Sigmoid colon (tissue), 7 donors: ENCODE data around the gene CST9. TPM values are rescaled to one million over a fixed set of nuclear protein-coding genes. Genes with fewer than 3 reads are reported as not detected.

ENCODE experiments used
- DNase-seq: peaks from one replicate; pipeline ENCODE4 v3.0.0-alpha.2; 2019
- H3K27ac ChIP-seq, 4 donors: fragments of 200-600 bp; sonication (generic); one replicate each; pipeline ENCODE4 v1.5.1; 2016 to 2019; ENCODE audit warnings: mild to moderate bottlenecking in 1 of 4
- H3K27me3 ChIP-seq, 3 donors: fragments of 200-600 bp; sonication (generic); one replicate each; pipeline ENCODE4 v1.5.1; 2019; ENCODE audit warnings: mild to moderate bottlenecking in 1 of 3
- H3K36me3 ChIP-seq, 4 donors: fragments of 200-600 bp; sonication (generic); one replicate each; pipeline ENCODE4 v1.5.1; 2016 to 2019
- H3K4me1 ChIP-seq, 4 donors: fragments of 200-600 bp; sonication (generic); one replicate each; pipeline ENCODE4 v1.5.1; 2017 to 2019
- H3K4me3 ChIP-seq, 4 donors: fragments of 200-600 bp; sonication (generic); one replicate each; pipeline ENCODE4 v1.5.1; 2017 to 2019; ENCODE audit warnings: mild to moderate bottlenecking in 2 of 4, moderate library complexity in 1 of 4
- H3K9me3 ChIP-seq, 4 donors: fragments of 200-600 bp in 3 of 4; sonication (generic) in 3 of 4; one replicate each; pipeline versions ENCODE4 v1.5.1 to v1.6.1; 2013 to 2019
- CTCF ChIP-seq, 4 experiments: fragments of 450-650 bp in 3 of 4; fragments of 200-600 bp in 1 of 4; IDR thresholded peaks; one replicate each; pipeline ENCODE4 v1.5.1; 2016 to 2019; ENCODE audit warnings: antibody characterized with exemption in 4 of 4, mild to moderate bottlenecking in 3 of 4, moderate library complexity in 2 of 4
- EP300 ChIP-seq, 4 donors: sonication (generic); formaldehyde crosslinking; IDR thresholded peaks; one replicate each; pipeline ENCODE4 v1.6.1; 2017; ENCODE audit warnings: antibody characterized with exemption in 4 of 4
- POLR2A ChIP-seq, 2 donors: fragments of 450-650 bp; IDR thresholded peaks; one replicate each; pipeline ENCODE4 v1.6.1; 2016; ENCODE audit warnings: antibody characterized with exemption in 2 of 2, mild to moderate bottlenecking in 2 of 2, moderate library complexity in 2 of 2
- POLR2AphosphoS5 ChIP-seq, 4 donors: sonication (generic); formaldehyde crosslinking; IDR thresholded peaks; one replicate each; pipeline ENCODE4 v1.6.1; 2017; ENCODE audit warnings: antibody characterized with exemption in 4 of 4
- WGBS, 2 donors: extraction: QIAGEN DNeasy Blood & Tissue Kit; methylation state at CpG; one replicate each; pipeline ENCODE4 v1.1.7; 2013; 5-methylcytosine and 5-hydroxymethylcytosine counted together
- intact Hi-C: fragments of 100-400 bp; cut with DNase I; formaldehyde crosslinking; loops from one replicate; pipeline ENCODE4 v1.15.1; 2023
- polyA plus RNA-seq, 3 donors: library from polyadenylated mRNA; stranded (reverse); fragments of 200-250 nt; gene quantifications; one replicate each; pipeline ENCODE4 v1.2.3, GENCODE V29; 2013
- total RNA-seq, 4 donors: library from RNA; depleted of rRNA; stranded (reverse); fragments of >200 nt; gene quantifications; one replicate each; pipeline ENCODE4 v1.1.0, GENCODE V29; 2016
- donor health status: healthy with polysubstance abuse.
- donor health status: Bipolar disorder and iron deficiency.
- donor health status: healthy.

Gene CST9
- total and polyA plus RNA-seq, 7 donors, result not detected

GRCh38 chr20:23586735-23587525 is 18.8 kb downstream of the CST9 start:
- intact Hi-C loops, result no loop called here
- WGBS, 2 donors, result 74 to 81% methylated on average over 13 of the region's 13 CpGs
- H3K36me3 ChIP-seq, result no peaks in the 10 kb centered on the region
- no peaks in the 10 kb centered on the region for H3K27me3 ChIP-seq
- no peaks in the 10 kb centered on the region for H3K9me3 ChIP-seq
- no peak overlapping the region for H3K27ac ChIP-seq
- H3K4me1 ChIP-seq, result no peaks in the 10 kb centered on the region
- H3K4me3 ChIP-seq, result no peak overlapping the region
- TF ChIP-seq POLR2AphosphoS5 (IDR thresholded peaks at IDR 0.05) (no peak), CTCF (IDR thresholded peaks at IDR 0.05) (no peak), EP300 (IDR thresholded peaks at IDR 0.05) (no peak), POLR2A (IDR thresholded peaks at IDR 0.05) (no peak)
- no peak for DNase-seq

GRCh38 chr20:23585808-23586734 is 19.6 kb downstream of the CST9 start:
- Histone ChIP-seq H3K9me3 (no peaks in the 10 kb centered on the region), H3K4me1 (no peaks in the 10 kb centered on the region), H3K27ac (no peak overlapping the region), H3K27me3 (no peaks in the 10 kb centered on the region), H3K36me3 (no peaks in the 10 kb centered on the region), H3K4me3 (no peak overlapping the region)
- DNase-seq, result no peak
- intact Hi-C loops, result no loop called here
- 64 to 78% methylated on average over 5 of the region's 5 CpGs for WGBS, 2 donors
- no peak for TF ChIP-seq CTCF (IDR thresholded peaks at IDR 0.05)
- TF ChIP-seq POLR2AphosphoS5 (IDR thresholded peaks at IDR 0.05), result no peak
- TF ChIP-seq EP300 (IDR thresholded peaks at IDR 0.05), result no peak
- no peak for TF ChIP-seq POLR2A (IDR thresholded peaks at IDR 0.05)

GRCh38 chr20:23585449-23585807 is 20.3 kb downstream of the CST9 start:
- no peaks in the 10 kb centered on the region for H3K9me3 ChIP-seq
- no peaks in the 10 kb centered on the region for H3K36me3 ChIP-seq
- no peak overlapping the region for H3K27ac ChIP-seq
- no peaks in the 10 kb centered on the region for H3K27me3 ChIP-seq
- no peaks in the 10 kb centered on the region for H3K4me1 ChIP-seq
- 76 to 82% methylated on average over 5 of the region's 5 CpGs for WGBS, 2 donors
- intact Hi-C loops, result no loop called here
- no peak overlapping the region for H3K4me3 ChIP-seq
- no peak for DNase-seq
- no peak for TF ChIP-seq CTCF (IDR thresholded peaks at IDR 0.05)
- no peak for TF ChIP-seq POLR2AphosphoS5 (IDR thresholded peaks at IDR 0.05)
- no peak for TF ChIP-seq POLR2A (IDR thresholded peaks at IDR 0.05)
- TF ChIP-seq EP300 (IDR thresholded peaks at IDR 0.05), result no peak

- intact Hi-C loops, result no loop called here
- no peaks in the 10 kb centered on the region for H3K9me3 ChIP-seq
- H3K27ac ChIP-seq, result no peak overlapping the region
- no peak for TF ChIP-seq CTCF (IDR thresholded peaks at IDR 0.05)
- no peak for TF ChIP-seq EP300 (IDR thresholded peaks at IDR 0.05)
- TF ChIP-seq POLR2AphosphoS5 (IDR thresholded peaks at IDR 0.05), result no peak
- TF ChIP-seq POLR2A (IDR thresholded peaks at IDR 0.05), result no peak
- no peaks in the 10 kb centered on the region for H3K4me1 ChIP-seq
- no peak overlapping the region for H3K4me3 ChIP-seq
- no peak for DNase-seq
- H3K27me3 ChIP-seq, result no peaks in the 10 kb centered on the region
- 70 to 72% methylated on average over 5 of the region's 5 CpGs for WGBS, 2 donors
- H3K36me3 ChIP-seq, result no peaks in the 10 kb centered on the region
Measured at GRCh38 chr20:23584434-23585199, 21.1 kb downstream of the CST9 start.
